OCI-LY3 (cell line): Measurements from ENCODE around the gene KIF11.

Source experiments
- H2AFZ ChIP-seq: fragments of 200-600, 300-600 bp; shearing (Covaris generic); 2 replicates; pipeline ENCODE4 v1.6.0; 2014; ENCODE audit warnings: antibody characterized with exemption, low read depth, low read length
- H3K27ac ChIP-seq: fragments of 200-600, 300-600 bp; sonication (generic); 2 replicates; pipeline ENCODE4 v1.5.1; 2014; ENCODE audit warnings: mild to moderate bottlenecking, low read length, moderate library complexity, mixed read lengths
- H3K27me3 ChIP-seq: fragments of 200-600, 300-600 bp; sonication (generic); 2 replicates; pipeline ENCODE4 v1.6.1; 2014; ENCODE audit warnings: low read depth, low read length, mixed read lengths
- H3K36me3 ChIP-seq: fragments of 200-600, 300-600 bp; sonication (generic); replicated peaks from 2 replicates; pipeline ENCODE3; 2014; ENCODE audit warnings: low read depth, low read length, mixed read lengths
- H3K4me1 ChIP-seq: fragments of 300-600, 200-600 bp; sonication (generic); 2 replicates; pipeline ENCODE4 v1.6.1; 2014; ENCODE audit warnings: low read length, mixed read lengths
- H3K4me2 ChIP-seq: fragments of 200-600, 300-600 bp; sonication (generic); 2 replicates; pipeline ENCODE4 v1.6.1; 2014; ENCODE audit warnings: low read length, mixed read lengths
- H3K4me3 ChIP-seq: fragments of 300-600, 200-600 bp; sonication (generic); 2 replicates; pipeline ENCODE4 v1.5.1; 2014; ENCODE audit warnings: antibody characterized with exemption, mild to moderate bottlenecking, low read length, moderate library complexity
- H3K79me2 ChIP-seq: fragments of 300-600, 200-600 bp; shearing (Covaris generic); 2 replicates; pipeline ENCODE4 v1.6.1; 2014; ENCODE audit warnings: mild to moderate bottlenecking, low read length, mixed read lengths
- H3K9ac ChIP-seq: fragments of 300-600, 200-600 bp; shearing (Covaris generic); 2 replicates; pipeline ENCODE4 v1.6.0; 2014; ENCODE audit warnings: mild to moderate bottlenecking, low read length, moderate library complexity
- H3K9me3 ChIP-seq: fragments of 200-600, 300-600 bp; shearing (Covaris generic); 2 replicates; pipeline ENCODE4 v1.6.1; 2014; ENCODE audit warnings: low read length, mixed read lengths; ENCODE audit not compliant: insufficient read depth
- H4K20me1 ChIP-seq: fragments of 200-600, 300-600 bp; sonication (generic); 2 replicates; pipeline ENCODE4 v1.6.1; 2016; ENCODE audit warnings: low read length, mixed read lengths; ENCODE audit not compliant: insufficient read depth
- EZH2phosphoT487 ChIP-seq: fragments of 200-600 bp; shearing (Covaris generic); IDR thresholded peaks from 2 replicates; pipeline ENCODE4 v1.6.1; 2018; ENCODE audit warnings: antibody characterized with exemption, mixed run types, low read depth
- TF ChIP-seq, protein P1 (sequence below): fragments of 200-600, 300-600 bp; sonication (generic); IDR thresholded peaks from 2 replicates; pipeline ENCODE4 v1.5.1; 2014; ENCODE audit warnings: antibody characterized with exemption, low read length, low read depth

Gene KIF11

GRCh38 chr10:92604841-92605240 is 11.9 kb downstream of the KIF11 start:
- peaks cover 12% of the 10 kb centered on the region for H3K36me3 ChIP-seq

GRCh38 chr10:92615515-92615914 is 22.6 kb downstream of the KIF11 start:
- Histone ChIP-seq H3K4me2 (no peak overlapping the region), H3K36me3 (peaks cover 32% of the 10 kb centered on the region)
- TF ChIP-seq, protein P1, sequence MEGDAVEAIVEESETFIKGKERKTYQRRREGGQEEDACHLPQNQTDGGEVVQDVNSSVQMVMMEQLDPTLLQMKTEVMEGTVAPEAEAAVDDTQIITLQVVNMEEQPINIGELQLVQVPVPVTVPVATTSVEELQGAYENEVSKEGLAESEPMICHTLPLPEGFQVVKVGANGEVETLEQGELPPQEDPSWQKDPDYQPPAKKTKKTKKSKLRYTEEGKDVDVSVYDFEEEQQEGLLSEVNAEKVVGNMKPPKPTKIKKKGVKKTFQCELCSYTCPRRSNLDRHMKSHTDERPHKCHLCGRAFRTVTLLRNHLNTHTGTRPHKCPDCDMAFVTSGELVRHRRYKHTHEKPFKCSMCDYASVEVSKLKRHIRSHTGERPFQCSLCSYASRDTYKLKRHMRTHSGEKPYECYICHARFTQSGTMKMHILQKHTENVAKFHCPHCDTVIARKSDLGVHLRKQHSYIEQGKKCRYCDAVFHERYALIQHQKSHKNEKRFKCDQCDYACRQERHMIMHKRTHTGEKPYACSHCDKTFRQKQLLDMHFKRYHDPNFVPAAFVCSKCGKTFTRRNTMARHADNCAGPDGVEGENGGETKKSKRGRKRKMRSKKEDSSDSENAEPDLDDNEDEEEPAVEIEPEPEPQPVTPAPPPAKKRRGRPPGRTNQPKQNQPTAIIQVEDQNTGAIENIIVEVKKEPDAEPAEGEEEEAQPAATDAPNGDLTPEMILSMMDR, result no peak
- TF ChIP-seq EZH2phosphoT487, result no peak

More at GRCh38 chr10:92604841-92605240, 11.9 kb downstream of the KIF11 start:
- H3K27ac ChIP-seq, result no peak overlapping the region
- TF ChIP-seq, protein P1, result no peak
- TF ChIP-seq EZH2phosphoT487, result no peak
- peaks cover 35% of the 10 kb centered on the region for H4K20me1 ChIP-seq
- H3K9ac ChIP-seq, result no peak overlapping the region
- no peaks in the 10 kb centered on the region for H3K27me3 ChIP-seq
- no peak overlapping the region for H2AFZ ChIP-seq
- H3K4me2 ChIP-seq, result no peak overlapping the region
- no peak overlapping the region for H3K4me3 ChIP-seq
- no peaks in the 10 kb centered on the region for H3K9me3 ChIP-seq
- H3K4me1 ChIP-seq, result no peaks in the 10 kb centered on the region; the same call in 1 of the 2 replicates
- peaks cover 76% of the 10 kb centered on the region for H3K79me2 ChIP-seq

DNA sequence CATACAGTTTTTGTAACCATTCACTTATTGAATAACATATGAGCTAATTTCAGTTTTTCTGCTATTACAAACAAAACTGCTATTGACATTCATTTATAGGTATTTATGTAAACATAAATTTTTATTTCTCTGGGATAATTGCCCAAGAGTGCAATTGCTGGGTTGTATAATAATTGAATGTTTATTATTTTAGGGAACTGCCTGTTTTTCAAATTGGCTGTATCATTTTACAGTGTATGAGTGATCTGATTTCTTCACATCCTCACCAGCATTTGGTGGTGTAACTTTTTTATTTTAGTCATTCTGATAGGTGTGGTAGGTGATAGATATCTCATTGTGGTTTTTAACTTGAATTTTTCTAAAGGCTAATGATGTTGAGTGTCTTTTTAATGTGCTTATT is 26.4 kb downstream of the KIF11 start:
- Histone ChIP-seq H3K27ac (no peak overlapping the region), H3K4me2 (no peak overlapping the region), H3K9me3 (no peaks in the 10 kb centered on the region), H3K27me3 (no peaks in the 10 kb centered on the region), H3K4me3 (no peak overlapping the region), H3K4me1 (no peaks in the 10 kb centered on the region), H3K9ac (no peak overlapping the region), H3K36me3 (peaks cover 37% of the 10 kb centered on the region), H3K79me2 (0 out of 2 replicates have a peak, but pooled peaks cover 1% of the 10 kb centered on the region), H4K20me1 (no peaks in the 10 kb centered on the region), H2AFZ (no peak overlapping the region)
- TF ChIP-seq, protein P1, result no peak
- TF ChIP-seq EZH2phosphoT487, result no peak

More at GRCh38 chr10:92615515-92615914, 22.6 kb downstream of the KIF11 start:
- Histone ChIP-seq H3K4me1 (no peaks in the 10 kb centered on the region), H3K4me3 (no peak overlapping the region), H2AFZ (no peak overlapping the region), H4K20me1 (no peaks in the 10 kb centered on the region), H3K9me3 (no peaks in the 10 kb centered on the region), H3K27ac (no peak overlapping the region), H3K27me3 (no peaks in the 10 kb centered on the region), H3K79me2 (peaks cover 8% of the 10 kb centered on the region; the same call in 1 of the 2 replicates), H3K9ac (no peak overlapping the region)

DNA sequence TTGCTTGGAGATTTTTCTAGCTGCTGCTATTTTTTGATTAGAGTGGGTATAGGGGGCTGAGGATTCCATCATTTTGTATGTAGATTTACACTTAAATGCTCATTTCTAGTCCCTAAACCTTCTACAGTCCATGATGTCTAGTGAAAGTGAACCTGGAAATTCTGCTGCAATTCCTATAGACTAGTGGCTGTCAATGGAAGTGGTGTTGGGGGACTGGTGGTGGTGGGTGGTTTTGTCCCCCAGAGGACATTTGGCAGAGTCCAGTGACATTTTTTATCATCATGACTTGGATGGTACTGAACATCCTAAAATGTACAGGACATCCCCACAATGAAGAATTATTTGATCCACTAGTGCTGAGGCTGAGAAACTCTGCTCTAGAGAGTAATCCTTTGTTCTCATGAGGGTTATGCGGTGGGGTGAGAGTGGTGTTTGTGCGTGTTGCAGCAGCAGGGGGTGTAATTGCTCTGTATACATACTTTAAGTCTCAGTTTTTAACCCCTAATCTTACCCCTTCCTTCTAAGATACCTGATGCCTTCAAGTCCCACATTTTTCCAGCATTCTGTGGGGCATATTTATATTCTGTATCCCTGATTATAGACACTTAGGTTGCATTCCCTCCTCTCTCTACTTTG is 35.0 kb downstream of the KIF11 start:
- Histone ChIP-seq H4K20me1 (no peaks in the 10 kb centered on the region), H3K4me1 (no peaks in the 10 kb centered on the region), H3K79me2 (no peaks in the 10 kb centered on the region), H3K4me2 (no peak overlapping the region), H3K27ac (no peak overlapping the region), H3K4me3 (no peak overlapping the region), H2AFZ (no peak overlapping the region), H3K9ac (no peak overlapping the region), H3K36me3 (peaks cover 35% of the 10 kb centered on the region), H3K27me3 (no peaks in the 10 kb centered on the region), H3K9me3 (no peaks in the 10 kb centered on the region)
- TF ChIP-seq, protein P1, result no peak
- TF ChIP-seq EZH2phosphoT487, result no peak
